Purkinje cell (primary cell): Measurements from ENCODE around the gene MAN2B2. TPM values are rescaled to one million over a fixed set of nuclear protein-coding genes. Genes with fewer than 3 reads are reported as not detected.

ENCODE experiments used
- polyA plus RNA-seq: library from polyadenylated mRNA; unstranded; fragments of >200 nt; fragmentation: Nextera tagmentation; gene quantifications from 2 replicates; pipeline ENCODE4 v1.2.1, GENCODE V29; 2014

MAN2B2 gene
- polyA plus RNA-seq: 7.7 and 7.8 TPM in 2 replicates

GRCh38 chr4:6574747-6575502 is at the start of gene MAN2B2:
Gene MAN2B2, plus strand, starts transcription at chr4:6575189. Its CDS starts 22 bp downstream, at chr4:6575211.

GRCh38 chr4:6640292-6641163 is 65.5 kb downstream of the MAN2B2 start, which contains the start of gene MRFAP1:
Gene MRFAP1, plus strand, starts transcription at chr4:6640685. Its CDS starts 178 bp downstream, at chr4:6640863.

Other genes starting within 250 kb of the MAN2B2 start
- gene PPP2R2C, start 102.6 kb upstream of the MAN2B2 start, polyA plus RNA-seq: 15.0 and 15.1 TPM in 2 replicates
- 204 and 258 TPM in 2 replicates for gene MRFAP1, start 65.5 kb downstream of the MAN2B2 start, polyA plus RNA-seq
- 1.0 TPM in 1 of 2 replicates, not detected in the other for gene S100P, start 118.7 kb downstream of the MAN2B2 start, polyA plus RNA-seq
- gene MRFAP1L1, start 134.7 kb downstream of the MAN2B2 start, polyA plus RNA-seq: 98.8 and 100 TPM in 2 replicates
- 1.8 and 5.2 TPM in 2 replicates for gene BLOC1S4, start 141.0 kb downstream of the MAN2B2 start, polyA plus RNA-seq
- 39.2 and 47.7 TPM in 2 replicates for gene KIAA0232, start 207.5 kb downstream of the MAN2B2 start, polyA plus RNA-seq